B cell (primary cell): ENCODE data around the gene STARD10. TPM values are rescaled to one million over a fixed set of nuclear protein-coding genes. Genes with fewer than 3 reads are reported as not detected.

ENCODE experiments used
- ATAC-seq: fragments of 200-7000 bp; cut with Tn5 transposase; one replicate; pipeline ENCODE4 v1.10.0; 2021; ENCODE audit warnings: low read depth, mild to moderate bottlenecking, moderate number of reproducible peaks, moderate library complexity
- CTCF ChIA-PET: fragments of 350-600 bp; sonication (Branson Sonifier 250); formaldehyde crosslinking; loops from one replicate; lab custom pipeline; 2021; ENCODE audit warnings: antibody characterized with exemption, inconsistent platforms; lab: Charles Lee
- POLR2A ChIA-PET: fragments of 350-600 bp; sonication (Branson Sonifier 250); formaldehyde crosslinking; loops from one replicate; lab custom pipeline; 2021; ENCODE audit warnings: antibody characterized with exemption; lab: Charles Lee
- DNase-seq: peaks from one replicate; pipeline ENCODE4 v3.0.0; 2013
- H2AFZ ChIP-seq: 2 replicates; pipeline ENCODE4 v1.6.1; 2012; ENCODE audit warnings: mild to moderate bottlenecking, low read depth, low read length; ENCODE audit not compliant: insufficient read depth, poor library complexity, severe bottlenecking
- H3K27ac ChIP-seq, 2 donors: 1 replicate in 1 of 2; 2 replicates in 1 of 2; pipeline ENCODE4 v1.5.1; 2012 to 2013; ENCODE audit warnings: low read length in 2 of 2, mild to moderate bottlenecking in 2 of 2, moderate library complexity in 1 of 2
- H3K27me3 ChIP-seq, 4 experiments: fragments of 200-600 bp in 1 of 4; sonication (generic) in 1 of 4; replicated peaks in 1 of 4; 1 replicate in 2 of 4; 2 replicates in 2 of 4; pipeline versions ENCODE4 v1.6.1 to v1.7.0; 2013 to 2016; ENCODE audit warnings: low read length in 3 of 4, mild to moderate bottlenecking in 2 of 4, mixed read lengths in 1 of 4, moderate library complexity in 1 of 4; ENCODE audit not compliant: insufficient read depth in 4 of 4, control insufficient read depth in 3 of 4; ENCODE audit errors: control extremely low read depth in 1 of 4
- H3K36me3 ChIP-seq, 2 experiments: replicated peaks in 1 of 2; 1 replicate in 1 of 2; 2 replicates in 1 of 2; pipeline versions ENCODE4 v1.6.1 to v1.7.1; 2013; ENCODE audit warnings: low read length in 1 of 2; ENCODE audit not compliant: insufficient read depth in 2 of 2, control insufficient read depth in 1 of 2; ENCODE audit errors: control extremely low read depth in 1 of 2, extremely low read depth in 1 of 2
- H3K4me1 ChIP-seq, 2 donors: fragments of 200-600 bp in 1 of 2; sonication (generic) in 1 of 2; 1 replicate in 1 of 2; 2 replicates in 1 of 2; pipeline versions ENCODE4 v1.5.1 to v1.6.1; 2013 to 2017; ENCODE audit warnings: low read length in 2 of 2; ENCODE audit not compliant: control insufficient read depth in 2 of 2, insufficient read depth in 2 of 2
- H3K4me2 ChIP-seq: replicated peaks from 2 replicates; pipeline ENCODE3; 2012; ENCODE audit warnings: mild to moderate bottlenecking, low read depth, low read length; ENCODE audit not compliant: poor library complexity, severe bottlenecking
- H3K4me3 ChIP-seq, 5 experiments: fragments of 200-600 bp in 1 of 5; sonication (generic) in 1 of 5; 1 replicate in 3 of 5; 2 replicates in 2 of 5; pipeline versions ENCODE4 v1.5.1 to v1.7.0; 2011 to 2016; ENCODE audit warnings: low read length in 4 of 5, mild to moderate bottlenecking in 4 of 5, low read depth in 2 of 5, control low read depth in 1 of 5, moderate library complexity in 1 of 5; ENCODE audit not compliant: insufficient read depth in 1 of 5; ENCODE audit errors: control extremely low read depth in 1 of 5, extremely low read depth in 1 of 5
- H3K79me2 ChIP-seq: fragments of 200-600 bp; sonication (generic); one replicate; pipeline ENCODE4 v1.6.0; 2016; ENCODE audit warnings: low read length; ENCODE audit not compliant: control insufficient read depth, insufficient read depth
- H3K9ac ChIP-seq: fragments of 200-600 bp; sonication (generic); 2 replicates; pipeline ENCODE4 v1.6.1; 2017; ENCODE audit warnings: mild to moderate bottlenecking, low read length, moderate library complexity
- H3K9me3 ChIP-seq, 3 donors: one replicate each; pipeline versions ENCODE4 v1.6.1 to v1.7.1; 2013; ENCODE audit warnings: low read length in 2 of 3; ENCODE audit not compliant: control insufficient read depth in 2 of 3, insufficient read depth in 1 of 3; ENCODE audit errors: control extremely low read depth in 1 of 3
- H4K20me1 ChIP-seq: 2 replicates; pipeline ENCODE4 v1.6.0; 2012; ENCODE audit warnings: mild to moderate bottlenecking, low read length; ENCODE audit not compliant: insufficient read depth, control insufficient read depth, poor library complexity, severe bottlenecking
- H3K27ac Mint-ChIP-seq: one replicate; pipeline ENCODE4 v1.8.0; 2021; ENCODE audit warnings: mixed read lengths
- H3K27me3 Mint-ChIP-seq: one replicate; pipeline ENCODE4 v1.8.0; 2021; ENCODE audit warnings: mixed read lengths
- H3K4me1 Mint-ChIP-seq: one replicate; pipeline ENCODE4 v1.8.0; 2021; ENCODE audit warnings: mixed read lengths
- H3K4me3 Mint-ChIP-seq: one replicate; pipeline ENCODE4 v1.8.0; 2021; ENCODE audit warnings: mixed read lengths
- H3K9me3 Mint-ChIP-seq: one replicate; pipeline ENCODE4 v1.8.0; 2022; ENCODE audit warnings: mixed read lengths; ENCODE audit not compliant: insufficient read depth
- CTCF ChIP-seq: fragments of 200-600 bp; IDR thresholded peaks from one replicate; pipeline ENCODE4 v1.8.0; 2022; ENCODE audit warnings: antibody characterized with exemption, mild to moderate bottlenecking
- EZH2 ChIP-seq: IDR thresholded peaks from 2 replicates; pipeline ENCODE4 v1.6.1; 2012; ENCODE audit warnings: borderline replicate concordance, low read depth, mild to moderate bottlenecking, moderate library complexity, low read length; ENCODE audit not compliant: insufficient read depth, poor library complexity, severe bottlenecking
- WGBS: methylation state at CpG from one replicate; pipeline ENCODE4 v1.1.5; 2013; ENCODE audit warnings: missing lambda C conversion rate; ENCODE audit not compliant: insufficient coverage; 5-methylcytosine and 5-hydroxymethylcytosine counted together
- intact Hi-C: fragments of 100-400 bp; cut with micrococcal nuclease; formaldehyde crosslinking; loops from one replicate; pipeline ENCODE4 v1.10.0; 2022
- polyA plus RNA-seq: library from polyadenylated mRNA; depleted of rRNA; stranded (reverse); fragments of >200 nt; gene quantifications from 2 replicates; pipeline ENCODE4 v1.2.3, GENCODE V29; 2012
- total RNA-seq, 2 donors: library from RNA; stranded (reverse); fragments of 120-200 nt in 1 of 2; gene quantifications; 1 replicate in 1 of 2; 2 replicates in 1 of 2; pipeline versions ENCODE4 v1.2.3 to v1.2.4, GENCODE V29; 2013 to 2022

Gene STARD10
- total and polyA plus RNA-seq, 2 donors (not counting 1 experiment from before 2014, with no cell fraction given), result 37.5 to 39.2 TPM

- H4K20me1 ChIP-seq, result peaks cover 17% of the 10 kb centered on the region
- Mint-ChIP-seq H3K9me3 (no peaks in the 10 kb centered on the region), H3K27ac (peak overlapping the region; percentile 51), H3K27me3 (no peaks in the 10 kb centered on the region), H3K4me3 (peak overlapping the region; percentile 81), H3K4me1 (peaks cover 38% of the 10 kb centered on the region)
- H3K36me3 ChIP-seq, result no peaks in the 10 kb centered on the region
- peaks cover 26 to 29% of the 10 kb centered on the region in 2 donors for H3K4me1 ChIP-seq
- CTCF ChIA-PET, result interaction anchor here (1.1 to 1.9 kb wide), 7 partner anchors 12 to 98 kb away, joined by 3 to 27 read pairs (median 4); partner anchors contain the start of gene STARD10
- H2AFZ ChIP-seq, result peak overlapping the region; percentile 79
- H3K4me2 ChIP-seq, result peak overlapping the region; percentile 100
- DNase-seq (peak; percentile 77), ATAC-seq (peak; percentile 87)
- intact Hi-C loops, result loop anchor here (1.0 kb wide), 1 partner anchor 33 kb away; the partner anchor contains the start of gene ATG16L2
- 2% methylated on average over 81 of the region's 89 CpGs for WGBS
- H3K9ac ChIP-seq, result peak overlapping the region; percentile 78
- no peaks in the 10 kb centered on the region for H3K9me3 ChIP-seq
- H3K4me3 ChIP-seq, result peak overlapping the region; percentile 4 to 77 (median 61)
- H3K27ac ChIP-seq, result peak overlapping the region in 1 of 2 donors; percentile 56
- TF ChIP-seq EZH2, result no peak
- TF ChIP-seq CTCF, result no peak
- H3K79me2 ChIP-seq, result peaks cover 28% of the 10 kb centered on the region
- POLR2A ChIA-PET, result interaction anchor here (0.6 to 1.8 kb wide), 5 partner anchors 11 to 45 kb away, joined by 4 to 6 read pairs (median 4); no protein-coding TSS in a partner anchor
- H3K27me3 ChIP-seq, result no peaks in the 10 kb centered on the region
Observed at GRCh38 chr11:72781313-72782080, 12.3 kb downstream of the STARD10 start.

- Mint-ChIP-seq H3K27ac (peak overlapping the region; percentile 56), H3K27me3 (no peaks in the 10 kb centered on the region), H3K4me1 (peaks cover 35% of the 10 kb centered on the region), H3K4me3 (peak overlapping the region; percentile 75), H3K9me3 (no peaks in the 10 kb centered on the region)
- Histone ChIP-seq H3K4me2 (peak overlapping the region; percentile 100), H3K79me2 (peaks cover 28% of the 10 kb centered on the region), H3K4me3 (peak overlapping the region; percentile 4 to 77 (median 61)), H3K36me3 (no peaks in the 10 kb centered on the region), H3K9ac (peak overlapping the region; percentile 78), H3K4me1 (peaks cover 24% of the 10 kb centered on the region in 2 donors), H4K20me1 (peaks cover 17% of the 10 kb centered on the region), H3K27ac (peak overlapping the region in 1 of 2 donors; percentile 56), H2AFZ (peak overlapping the region; percentile 79), H3K9me3 (no peaks in the 10 kb centered on the region), H3K27me3 (no peaks in the 10 kb centered on the region)
- DNase-seq (peak; percentile 16), ATAC-seq (no peak)
- intact Hi-C loops, result loop anchor here (1.0 kb wide), 1 partner anchor 33 kb away; the partner anchor contains the start of gene ATG16L2
- CTCF ChIA-PET, result interaction anchor here (1.1 kb wide), 1 partner anchor 29 kb away, joined by 5 read pairs; no protein-coding TSS in a partner anchor
- no peak for TF ChIP-seq EZH2
- 37% methylated on average over 17 of the region's 17 CpGs for WGBS
- POLR2A ChIA-PET, result interaction anchor here (0.5 to 1.8 kb wide), 4 partner anchors 12 to 35 kb away, joined by 4 to 7 read pairs (median 5); no protein-coding TSS in a partner anchor
Observed at GRCh38 chr11:72781063-72781312, 12.9 kb downstream of the STARD10 start.
